Measurements from ENCODE around the gene ZNF358. TPM values are rescaled to one million over a fixed set of nuclear protein-coding genes. Genes with fewer than 3 reads are reported as not detected.

The ZNF358 gene
- total RNA-seq, 4 donors from 2014 or later: 77.1 to 124 (median 95.3) TPM

DNA sequence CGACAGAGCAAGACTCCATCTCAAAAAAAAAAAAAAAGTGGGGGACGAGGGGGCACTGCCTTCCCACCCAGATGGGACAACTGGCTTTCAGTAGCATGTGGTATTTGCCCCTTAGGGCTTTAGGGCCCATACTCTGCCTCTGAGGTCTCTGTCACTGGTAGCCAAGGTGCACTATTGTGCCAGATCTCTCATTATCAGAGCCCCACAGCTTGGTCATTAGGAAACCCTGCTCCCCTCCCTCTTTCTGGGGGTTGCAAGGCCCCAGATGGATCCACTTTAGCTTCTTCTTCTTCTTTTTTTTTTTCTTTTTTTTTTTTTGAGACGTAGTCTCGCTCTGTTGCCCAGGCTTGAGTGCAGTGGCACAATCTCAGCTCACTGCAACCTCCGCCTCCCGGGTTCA, 11.2 kb upstream of the ZNF358 start:
- peaks cover 0 to 27% (median 8%) of the 10 kb centered on the region in 4 donors for H3K4me1 ChIP-seq
- H3K36me3 ChIP-seq: no peaks in the 10 kb centered on the region
- TF ChIP-seq, protein P1, sequence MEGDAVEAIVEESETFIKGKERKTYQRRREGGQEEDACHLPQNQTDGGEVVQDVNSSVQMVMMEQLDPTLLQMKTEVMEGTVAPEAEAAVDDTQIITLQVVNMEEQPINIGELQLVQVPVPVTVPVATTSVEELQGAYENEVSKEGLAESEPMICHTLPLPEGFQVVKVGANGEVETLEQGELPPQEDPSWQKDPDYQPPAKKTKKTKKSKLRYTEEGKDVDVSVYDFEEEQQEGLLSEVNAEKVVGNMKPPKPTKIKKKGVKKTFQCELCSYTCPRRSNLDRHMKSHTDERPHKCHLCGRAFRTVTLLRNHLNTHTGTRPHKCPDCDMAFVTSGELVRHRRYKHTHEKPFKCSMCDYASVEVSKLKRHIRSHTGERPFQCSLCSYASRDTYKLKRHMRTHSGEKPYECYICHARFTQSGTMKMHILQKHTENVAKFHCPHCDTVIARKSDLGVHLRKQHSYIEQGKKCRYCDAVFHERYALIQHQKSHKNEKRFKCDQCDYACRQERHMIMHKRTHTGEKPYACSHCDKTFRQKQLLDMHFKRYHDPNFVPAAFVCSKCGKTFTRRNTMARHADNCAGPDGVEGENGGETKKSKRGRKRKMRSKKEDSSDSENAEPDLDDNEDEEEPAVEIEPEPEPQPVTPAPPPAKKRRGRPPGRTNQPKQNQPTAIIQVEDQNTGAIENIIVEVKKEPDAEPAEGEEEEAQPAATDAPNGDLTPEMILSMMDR (IDR thresholded peaks at IDR 0.05): no peak
- no peak for TF ChIP-seq POLR2A (IDR thresholded peaks at IDR 0.05)
- no peaks in the 10 kb centered on the region for H3K9me3 ChIP-seq
- H3K27ac ChIP-seq: no peak overlapping the region
- DNase-seq: no peak
- H3K27me3 ChIP-seq: no peaks in the 10 kb centered on the region
- no peak overlapping the region for H3K4me3 ChIP-seq

- peak overlapping the region in 2 of 4 donors; percentile 38 to 51 for H3K27ac ChIP-seq
- TF ChIP-seq, protein P1 (IDR thresholded peaks at IDR 0.05): no peak
- TF ChIP-seq POLR2A (IDR thresholded peaks at IDR 0.05): no peak
These were observed 10.6 kb upstream of the ZNF358 start for GRCh38 chr19:7505288-7505681.

DNA sequence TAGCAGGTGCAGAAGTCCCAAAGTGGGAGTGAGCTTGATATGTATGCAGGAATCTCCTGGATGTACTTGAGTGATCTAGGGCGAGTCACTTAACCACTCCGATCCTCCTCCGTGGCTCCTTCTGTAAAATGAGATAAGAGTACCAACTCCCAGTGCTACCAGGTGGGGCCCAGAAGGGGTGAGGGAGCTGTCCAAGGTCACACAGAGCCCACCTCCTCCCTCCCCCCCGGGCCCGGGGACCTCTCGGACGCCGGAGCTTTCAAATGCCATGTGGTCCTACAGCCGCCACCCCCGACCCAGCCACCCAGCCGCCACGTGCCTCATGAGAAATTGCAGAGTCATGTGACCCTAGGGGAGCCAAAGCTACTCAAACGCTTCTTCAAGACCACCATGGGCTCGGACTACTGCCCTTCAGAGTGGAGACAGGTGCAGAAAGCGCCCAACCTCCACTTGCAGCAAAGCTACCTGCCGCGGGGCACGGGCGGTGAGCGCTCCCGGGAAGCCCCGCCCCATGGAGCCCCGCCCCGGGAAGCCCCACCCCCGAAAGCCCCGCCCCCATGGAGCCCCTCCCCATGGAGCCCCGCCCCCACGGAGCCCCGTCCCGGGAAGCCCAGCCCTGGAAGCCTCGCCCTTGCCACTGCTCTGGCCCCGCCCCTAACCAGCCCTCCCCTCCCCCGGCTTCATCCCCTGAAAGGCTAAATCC, 10.1 kb upstream of the ZNF358 start:
- H3K4me1 ChIP-seq: peaks cover 0 to 22% (median 7%) of the 10 kb centered on the region in 4 donors
- H3K36me3 ChIP-seq: no peaks in the 10 kb centered on the region
- peak in 1 of 3 donors; percentile 89 for DNase-seq
- TF ChIP-seq, protein P1 (IDR thresholded peaks at IDR 0.05): no peak
- TF ChIP-seq POLR2A (IDR thresholded peaks at IDR 0.05): no peak
- H3K27me3 ChIP-seq: no peaks in the 10 kb centered on the region
- peak overlapping the region in 2 of 4 donors; percentile 38 to 51 for H3K27ac ChIP-seq
- no peaks in the 10 kb centered on the region for H3K9me3 ChIP-seq
- H3K4me3 ChIP-seq: peak overlapping the region in 2 of 4 donors; percentile 42 to 48

More at GRCh38 chr19:7505288-7505681, 10.6 kb upstream of the ZNF358 start:
- H3K4me1 ChIP-seq: peaks cover 0 to 27% (median 8%) of the 10 kb centered on the region in 4 donors
- no peaks in the 10 kb centered on the region for H3K9me3 ChIP-seq
- peak overlapping the region in 2 of 4 donors; percentile 42 to 48 for H3K4me3 ChIP-seq
- no peaks in the 10 kb centered on the region for H3K27me3 ChIP-seq
- DNase-seq: no peak
- no peaks in the 10 kb centered on the region for H3K36me3 ChIP-seq

- TF ChIP-seq POLR2A (IDR thresholded peaks at IDR 0.05): no peak
- TF ChIP-seq, protein P1 (IDR thresholded peaks at IDR 0.05): no peak
- DNase-seq: peak; percentile 47 to 95 (median 95)
These were observed 9.2 kb upstream of the ZNF358 start for GRCh38 chr19:7506385-7507328.

DNA sequence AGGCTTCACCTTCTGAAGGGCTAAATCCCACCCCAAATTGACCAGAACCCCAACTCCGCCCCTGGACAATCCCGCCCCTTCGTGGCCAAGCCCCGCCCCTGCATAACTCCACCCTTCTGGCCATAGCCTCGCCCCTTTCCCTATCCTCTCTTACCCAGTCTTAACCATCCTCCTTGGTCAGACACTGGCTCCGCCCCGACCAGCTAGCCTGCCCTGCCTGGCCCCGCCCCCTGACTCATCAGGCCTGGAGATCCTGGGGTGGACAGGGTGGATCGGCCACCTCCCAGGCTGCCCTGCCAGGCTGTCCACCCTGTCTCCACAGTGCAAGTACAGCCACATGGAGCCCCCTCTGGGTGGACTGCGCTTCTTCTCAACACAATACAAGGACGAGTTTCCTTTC, 8.0 kb upstream of the ZNF358 start:
- H3K27me3 ChIP-seq: no peaks in the 10 kb centered on the region
- H3K27ac ChIP-seq: no peak overlapping the region
- peaks cover 0 to 14% (median 5%) of the 10 kb centered on the region in 4 donors for H3K4me1 ChIP-seq
- no peaks in the 10 kb centered on the region for H3K9me3 ChIP-seq
- no peak overlapping the region for H3K4me3 ChIP-seq
- DNase-seq: peak; percentile 34 to 92 (median 88)
- TF ChIP-seq, protein P1 (IDR thresholded peaks at IDR 0.05): no peak
- no peak for TF ChIP-seq POLR2A (IDR thresholded peaks at IDR 0.05)
- H3K36me3 ChIP-seq: no peaks in the 10 kb centered on the region

More at GRCh38 chr19:7506385-7507328, 9.2 kb upstream of the ZNF358 start:
- Histone ChIP-seq H3K9me3 (no peaks in the 10 kb centered on the region), H3K27me3 (no peaks in the 10 kb centered on the region), H3K4me3 (peak overlapping the region in 1 of 4 donors; percentile 48), H3K4me1 (peaks cover 0 to 14% (median 5%) of the 10 kb centered on the region in 4 donors), H3K36me3 (no peaks in the 10 kb centered on the region), H3K27ac (peak overlapping the region in 2 of 4 donors; percentile 38 to 51)
